SJCRH30 (cell line): ENCODE results near the gene EFNA4. TPM values are rescaled to one million over a fixed set of nuclear protein-coding genes. Genes with fewer than 3 reads are reported as not detected.

Source experiments
- DNase-seq, 2 experiments: peaks; one replicate each; pipeline ENCODE4 v3.0.0-alpha.2; 2015 to 2020
- H3K27ac ChIP-seq: fragments of 250-450 bp; sonication (Bioruptor Pico); 2 replicates; pipeline ENCODE4 v1.5.1; 2020; ENCODE audit warnings: mild to moderate bottlenecking, moderate library complexity
- H3K27me3 ChIP-seq: fragments of 250-450 bp; sonication (Bioruptor Pico); 2 replicates; pipeline ENCODE4 v1.5.1; 2020; ENCODE audit warnings: mild to moderate bottlenecking, moderate library complexity
- H3K36me3 ChIP-seq: fragments of 250-450 bp; sonication (Bioruptor Pico); 2 replicates; pipeline ENCODE4 v1.5.1; 2020; ENCODE audit warnings: mild to moderate bottlenecking, moderate library complexity
- H3K4me1 ChIP-seq: fragments of 250-450 bp; sonication (Bioruptor Pico); 2 replicates; pipeline ENCODE4 v1.5.1; 2020; ENCODE audit warnings: mild to moderate bottlenecking, moderate library complexity
- H3K4me3 ChIP-seq: fragments of 250-450 bp; sonication (Bioruptor Pico); 2 replicates; pipeline ENCODE4 v1.5.1; 2020; ENCODE audit warnings: mild to moderate bottlenecking, moderate library complexity
- H3K9me3 ChIP-seq: fragments of 250-450 bp; sonication (Bioruptor Pico); replicated peaks from 2 replicates; pipeline ENCODE4 v1.5.1; 2020; ENCODE audit warnings: mild to moderate bottlenecking, moderate library complexity
- total RNA-seq: library from RNA; depleted of rRNA; stranded (reverse); fragments of >200 nt; shearing (Covaris generic); gene quantifications from 2 replicates; pipeline ENCODE4 v1.2.3, GENCODE V29; 2014

Gene EFNA4
- total RNA-seq, 1 experiment from 2014 or later, result 15.3 TPM

GRCh38 chr1:155053531-155054105 lies 9.9 kb upstream of the EFNA4 start:
- Histone ChIP-seq H3K27me3 (no peaks in the 10 kb centered on the region), H3K4me1 (peaks cover 10% of the 10 kb centered on the region), H3K9me3 (no peaks in the 10 kb centered on the region), H3K4me3 (no peak overlapping the region), H3K36me3 (no peaks in the 10 kb centered on the region; the same call in 1 of the 2 replicates), H3K27ac (no peak overlapping the region)
- DNase-seq, result no peak

DNA sequence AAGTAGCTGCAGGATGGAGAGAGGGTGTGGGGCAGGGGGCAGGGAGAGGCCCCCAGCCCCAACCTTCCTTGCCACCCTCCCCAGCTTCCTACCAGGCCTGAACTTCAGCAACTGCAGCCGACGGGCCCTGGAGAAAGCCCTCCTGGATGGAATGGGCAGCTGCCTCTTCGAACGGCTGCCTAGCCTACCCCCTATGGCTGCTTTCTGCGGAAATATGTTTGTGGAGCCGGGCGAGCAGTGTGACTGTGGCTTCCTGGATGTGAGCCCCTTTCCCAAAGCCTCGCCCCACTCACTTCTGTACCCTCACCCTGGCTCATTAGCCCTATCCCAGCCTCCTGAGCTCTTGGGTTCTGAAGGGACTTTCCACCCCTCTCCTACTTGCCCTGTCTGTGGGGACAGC lies 6.4 kb upstream of the EFNA4 start:
- no peaks in the 10 kb centered on the region; the same call in 1 of the 2 replicates for H3K36me3 ChIP-seq
- H3K27ac ChIP-seq, result no peak overlapping the region
- no peaks in the 10 kb centered on the region for H3K27me3 ChIP-seq
- no peaks in the 10 kb centered on the region for H3K9me3 ChIP-seq
- DNase-seq, result no peak
- peaks cover 5% of the 10 kb centered on the region for H3K4me1 ChIP-seq
- H3K4me3 ChIP-seq, result no peak overlapping the region

- Histone ChIP-seq H3K36me3 (no peaks in the 10 kb centered on the region; the same call in 1 of the 2 replicates), H3K27ac (no peak overlapping the region), H3K4me1 (peaks cover 3% of the 10 kb centered on the region), H3K9me3 (no peaks in the 10 kb centered on the region), H3K27me3 (no peaks in the 10 kb centered on the region), H3K4me3 (no peak overlapping the region)
- DNase-seq, result no peak
These were observed 5.7 kb upstream of the EFNA4 start for GRCh38 chr1:155057788-155058211.

DNA sequence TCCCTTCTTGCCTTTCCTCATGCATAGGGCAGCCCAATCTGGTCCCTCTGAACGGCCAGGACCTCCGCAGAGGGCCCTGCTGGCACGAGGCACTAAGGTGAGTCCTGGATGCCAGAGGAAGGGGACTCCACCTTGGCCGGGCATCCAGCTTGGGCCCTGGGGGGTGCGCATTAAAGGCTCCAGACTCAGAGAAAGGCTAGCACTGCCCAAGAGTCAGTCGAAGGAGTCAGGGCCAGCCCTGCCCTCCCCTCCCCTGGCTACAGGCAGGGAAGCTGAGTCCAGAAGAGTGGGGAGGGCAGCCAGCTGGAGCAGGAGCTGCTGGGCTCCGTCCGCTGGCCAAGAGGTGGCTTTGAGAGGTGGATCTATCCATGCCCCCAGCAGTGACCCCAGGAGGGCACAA lies 2.8 kb upstream of the EFNA4 start:
- no peaks in the 10 kb centered on the region for H3K27me3 ChIP-seq
- no peak for DNase-seq
- H3K4me3 ChIP-seq, result no peak overlapping the region
- no peak overlapping the region for H3K27ac ChIP-seq
- H3K9me3 ChIP-seq, result no peaks in the 10 kb centered on the region
- H3K36me3 ChIP-seq, result no peaks in the 10 kb centered on the region; the same call in 1 of the 2 replicates
- peaks cover 6% of the 10 kb centered on the region for H3K4me1 ChIP-seq

DNA sequence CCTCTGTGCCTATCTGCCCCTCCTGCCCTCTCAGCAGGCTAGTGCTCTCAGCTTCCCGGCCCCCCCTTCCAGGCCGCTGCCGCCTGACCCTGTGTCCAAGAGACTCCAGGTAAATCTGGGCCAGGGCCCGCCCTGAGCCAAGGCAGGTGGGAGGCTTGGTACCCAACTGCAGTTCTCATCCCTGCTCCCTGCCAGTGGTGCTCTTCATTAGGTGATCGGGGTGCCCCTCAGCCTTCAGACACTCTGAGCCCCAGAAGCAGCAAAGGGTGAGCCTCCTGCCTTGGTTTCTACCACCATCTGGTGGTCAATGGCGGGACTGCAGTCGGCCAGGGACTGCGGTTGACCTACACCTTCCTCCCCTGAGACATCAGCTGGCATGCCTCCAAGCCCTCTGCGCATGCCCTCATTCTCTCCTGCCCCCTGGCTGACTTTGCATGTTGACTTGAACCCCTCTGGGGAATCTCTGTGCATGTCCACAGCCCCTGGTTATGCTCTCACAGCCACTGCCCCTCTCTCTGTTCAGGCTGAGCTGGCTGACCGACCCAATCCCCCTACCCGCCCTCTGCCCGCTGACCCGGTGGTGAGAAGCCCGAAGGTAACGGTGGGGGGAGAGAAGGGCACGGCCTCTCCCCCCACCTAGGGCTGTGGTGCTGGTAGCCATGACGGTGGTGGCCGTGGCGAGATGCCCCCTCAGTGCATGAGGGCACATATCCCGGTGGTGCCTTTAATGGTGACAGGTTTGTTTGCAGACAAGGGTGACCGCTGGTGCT lies 2.0 kb upstream of the EFNA4 start:
- H3K36me3 ChIP-seq, result no peaks in the 10 kb centered on the region; the same call in 1 of the 2 replicates
- peak; percentile 95 to 96 for DNase-seq
- H3K4me1 ChIP-seq, result peaks cover 6% of the 10 kb centered on the region
- no peak overlapping the region for H3K4me3 ChIP-seq
- H3K9me3 ChIP-seq, result no peaks in the 10 kb centered on the region
- no peaks in the 10 kb centered on the region for H3K27me3 ChIP-seq
- no peak overlapping the region for H3K27ac ChIP-seq

DNA sequence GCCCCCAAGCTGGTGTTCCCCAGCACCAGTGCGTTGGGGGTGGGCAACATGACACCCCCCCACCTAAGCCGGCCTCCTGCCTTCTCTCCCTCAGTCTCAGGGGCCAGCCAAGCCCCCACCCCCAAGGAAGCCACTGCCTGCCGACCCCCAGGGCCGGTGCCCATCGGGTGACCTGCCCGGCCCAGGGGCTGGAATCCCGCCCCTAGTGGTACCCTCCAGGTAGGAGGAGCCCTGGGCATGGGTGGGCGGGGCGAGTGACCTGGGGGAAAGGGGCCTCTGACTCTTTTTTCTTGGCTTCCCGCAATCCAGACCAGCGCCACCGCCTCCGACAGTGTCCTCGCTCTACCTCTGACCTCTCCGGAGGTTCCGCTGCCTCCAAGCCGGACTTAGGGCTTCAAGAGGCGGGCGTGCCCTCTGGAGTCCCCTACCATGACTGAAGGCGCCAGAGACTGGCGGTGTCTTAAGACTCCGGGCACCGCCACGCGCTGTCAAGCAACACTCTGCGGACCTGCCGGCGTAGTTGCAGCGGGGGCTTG lies 1.3 kb upstream of the EFNA4 start:
- no peak overlapping the region for H3K27ac ChIP-seq

DNA sequence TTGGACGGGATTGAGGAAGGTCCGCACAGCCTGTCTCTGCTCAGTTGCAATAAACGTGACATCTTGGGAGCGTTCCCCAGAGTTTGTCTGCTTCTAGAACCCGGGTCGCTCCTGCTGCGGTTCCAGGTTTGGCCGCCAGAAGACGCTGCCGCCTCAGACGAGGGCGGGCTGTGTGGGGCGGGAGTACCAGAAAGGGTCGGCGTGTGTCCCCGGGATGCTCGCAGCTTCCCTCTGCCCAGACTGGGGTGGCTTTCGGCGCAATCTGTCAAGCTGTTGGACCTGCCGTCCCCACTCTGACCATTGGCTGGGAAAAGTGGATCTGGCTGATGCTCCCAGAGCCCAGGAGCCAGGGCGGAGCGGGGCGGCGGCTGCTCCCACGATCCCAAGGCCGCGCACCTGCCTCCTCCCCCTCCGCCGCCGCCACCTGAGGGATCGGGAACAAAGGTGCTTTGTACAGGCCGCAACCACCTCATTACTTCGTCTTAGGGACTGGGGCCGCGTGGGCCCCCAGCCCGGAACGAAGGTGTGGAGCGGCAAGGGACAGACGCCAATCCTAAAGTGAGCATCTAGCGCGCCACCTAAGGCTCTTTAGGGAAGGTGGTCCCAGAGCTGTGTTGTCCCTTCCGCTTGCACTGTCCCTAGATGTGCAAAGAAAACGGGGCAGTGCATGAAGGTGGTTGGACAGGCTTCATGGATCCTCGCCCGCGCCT lies 683 bp upstream of the EFNA4 start:
- no peak for DNase-seq
- Histone ChIP-seq H3K4me1 (peaks cover 6% of the 10 kb centered on the region), H3K4me3 (peak overlapping the region; percentile 87; the same call in 1 of the 2 replicates), H3K9me3 (no peaks in the 10 kb centered on the region), H3K27me3 (no peaks in the 10 kb centered on the region), H3K36me3 (no peaks in the 10 kb centered on the region; the same call in 1 of the 2 replicates), H3K27ac (no peak overlapping the region)

More for the DNA sequence above, 1.3 kb upstream of the EFNA4 start:
- Histone ChIP-seq H3K4me3 (no peak overlapping the region), H3K36me3 (no peaks in the 10 kb centered on the region; the same call in 1 of the 2 replicates), H3K9me3 (no peaks in the 10 kb centered on the region), H3K4me1 (peaks cover 6% of the 10 kb centered on the region), H3K27me3 (no peaks in the 10 kb centered on the region)
- DNase-seq, result no peak

GRCh38 chr1:155064111-155064831 lies 731 bp downstream of the EFNA4 start:
- peak overlapping the region; percentile 51 for H3K27ac ChIP-seq

DNA sequence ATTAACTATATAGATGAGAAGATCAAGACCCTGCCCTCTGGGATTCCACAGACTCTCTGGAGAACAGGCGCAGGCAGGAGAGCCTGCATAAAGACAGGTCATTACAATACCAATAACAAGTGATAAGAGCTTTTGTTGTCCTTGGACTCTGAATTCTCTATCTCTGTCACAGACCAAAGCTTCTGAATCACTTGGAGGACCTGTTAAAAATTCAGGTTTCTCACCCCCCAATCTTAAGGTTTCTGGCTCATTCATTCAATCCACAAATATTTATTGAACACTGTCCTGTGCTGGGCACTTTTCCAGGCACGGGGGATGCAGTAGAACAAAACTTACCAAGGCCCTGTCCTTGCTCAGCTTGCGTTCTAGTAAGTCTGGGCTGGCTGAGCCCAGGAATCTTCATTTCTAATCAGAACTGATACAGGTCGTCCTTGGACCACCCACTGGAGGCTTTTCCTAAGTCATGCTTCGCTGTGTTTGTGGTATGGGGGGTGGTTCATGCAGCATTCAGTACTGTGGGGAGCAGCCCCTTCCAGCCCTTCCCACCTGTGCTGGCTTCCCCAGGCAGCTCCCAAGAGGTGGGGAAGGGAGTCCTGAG lies 1.4 kb downstream of the EFNA4 start:
- Histone ChIP-seq H3K27ac (no peak overlapping the region), H3K4me3 (no peak overlapping the region), H3K36me3 (no peaks in the 10 kb centered on the region; the same call in 1 of the 2 replicates), H3K9me3 (no peaks in the 10 kb centered on the region), H3K27me3 (no peaks in the 10 kb centered on the region), H3K4me1 (peaks cover 6% of the 10 kb centered on the region)
- no peak for DNase-seq

More at GRCh38 chr1:155064111-155064831, 731 bp downstream of the EFNA4 start:
- H3K9me3 ChIP-seq, result no peaks in the 10 kb centered on the region
- H3K4me3 ChIP-seq, result peak overlapping the region; percentile 87
- peak; percentile 46 to 52 for DNase-seq
- H3K36me3 ChIP-seq, result no peaks in the 10 kb centered on the region; the same call in 1 of the 2 replicates
- no peaks in the 10 kb centered on the region for H3K27me3 ChIP-seq
- peaks cover 6% of the 10 kb centered on the region for H3K4me1 ChIP-seq

- H3K9me3 ChIP-seq, result no peaks in the 10 kb centered on the region
- no peak overlapping the region for H3K27ac ChIP-seq
- no peak overlapping the region for H3K4me3 ChIP-seq
- no peaks in the 10 kb centered on the region for H3K27me3 ChIP-seq
- no peak for DNase-seq
- no peaks in the 10 kb centered on the region; the same call in 1 of the 2 replicates for H3K36me3 ChIP-seq
- H3K4me1 ChIP-seq, result peaks cover 4% of the 10 kb centered on the region
These were observed 3.2 kb downstream of the EFNA4 start for GRCh38 chr1:155066777-155067176.

DNA sequence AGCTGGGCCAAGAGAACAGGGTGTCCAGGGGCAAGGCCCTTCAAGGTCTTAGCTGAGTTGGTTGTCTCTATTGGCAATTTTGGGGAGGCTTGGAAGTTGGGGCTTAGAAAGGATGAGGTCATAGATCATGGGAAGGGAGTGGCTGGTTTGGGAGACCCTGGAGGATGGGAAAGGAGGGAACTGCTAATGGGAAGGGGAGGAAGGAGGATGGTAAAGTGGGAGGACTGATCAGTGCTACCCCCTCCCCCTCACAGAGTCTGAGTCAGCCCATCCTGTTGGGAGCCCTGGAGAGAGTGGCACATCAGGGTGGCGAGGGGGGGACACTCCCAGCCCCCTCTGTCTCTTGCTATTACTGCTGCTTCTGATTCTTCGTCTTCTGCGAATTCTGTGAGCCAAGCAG lies 5.1 kb downstream of the EFNA4 start:
- Histone ChIP-seq H3K4me3 (no peak overlapping the region), H3K4me1 (peaks cover 3% of the 10 kb centered on the region; the same call in 1 of the 2 replicates), H3K9me3 (no peaks in the 10 kb centered on the region), H3K27ac (no peak overlapping the region), H3K27me3 (no peaks in the 10 kb centered on the region), H3K36me3 (no peaks in the 10 kb centered on the region; the same call in 1 of the 2 replicates)
- no peak for DNase-seq

DNA sequence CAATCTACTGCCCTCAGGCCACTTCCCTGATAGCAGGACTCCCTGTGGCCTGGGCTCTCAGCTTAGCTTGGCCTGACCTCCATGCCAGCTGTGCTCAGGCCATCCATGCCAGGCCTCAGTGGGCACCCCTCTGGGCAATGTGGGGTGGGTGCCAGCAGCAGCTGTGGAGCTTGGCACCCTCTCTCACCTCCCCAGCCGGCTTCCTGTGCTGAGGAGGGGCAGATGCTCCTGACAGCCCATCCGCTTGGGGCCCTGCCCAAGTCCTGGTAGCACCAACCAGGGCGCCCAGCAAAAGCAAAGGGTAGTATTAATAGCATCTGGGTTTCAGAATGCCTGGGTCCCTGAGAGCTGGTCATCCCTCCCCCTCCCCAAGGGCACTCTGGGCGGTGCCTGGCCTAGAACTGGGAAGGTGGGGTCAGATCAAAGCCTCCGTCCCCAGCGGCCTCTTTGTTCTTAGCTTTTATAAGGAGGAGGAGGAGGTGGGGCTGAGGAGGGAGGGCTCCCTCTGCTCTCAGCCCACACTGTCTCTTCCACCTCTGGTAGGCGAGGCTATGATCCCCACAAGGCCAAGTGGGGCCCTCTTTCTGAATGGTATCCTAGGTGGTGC lies 6.1 kb downstream of the EFNA4 start:
- no peak overlapping the region for H3K27ac ChIP-seq
- H3K4me3 ChIP-seq, result no peak overlapping the region
- no peak for DNase-seq
- H3K27me3 ChIP-seq, result no peaks in the 10 kb centered on the region
- H3K4me1 ChIP-seq, result peaks cover 2% of the 10 kb centered on the region; the same call in 1 of the 2 replicates
- no peaks in the 10 kb centered on the region; the same call in 1 of the 2 replicates for H3K36me3 ChIP-seq
- H3K9me3 ChIP-seq, result no peaks in the 10 kb centered on the region

- H3K4me1 ChIP-seq, result peaks cover 3% of the 10 kb centered on the region; the same call in 1 of the 2 replicates
- no peaks in the 10 kb centered on the region for H3K27me3 ChIP-seq
- no peaks in the 10 kb centered on the region; the same call in 1 of the 2 replicates for H3K36me3 ChIP-seq
- no peak for DNase-seq
- no peak overlapping the region for H3K27ac ChIP-seq
- no peaks in the 10 kb centered on the region for H3K9me3 ChIP-seq
- H3K4me3 ChIP-seq, result no peak overlapping the region
These were observed 6.7 kb downstream of the EFNA4 start for GRCh38 chr1:155070158-155070621.
